ENCODE results near the gene ATP5ME. TPM values are rescaled to one million over a fixed set of nuclear protein-coding genes. Genes with fewer than 3 reads are reported as not detected.

Gene ATP5ME
- total and polyA plus RNA-seq, 2 of the 13 experiments (the other 11 are each of a cell fraction or from before 2014, with no cell fraction given), result 305 to 753 TPM

DNA sequence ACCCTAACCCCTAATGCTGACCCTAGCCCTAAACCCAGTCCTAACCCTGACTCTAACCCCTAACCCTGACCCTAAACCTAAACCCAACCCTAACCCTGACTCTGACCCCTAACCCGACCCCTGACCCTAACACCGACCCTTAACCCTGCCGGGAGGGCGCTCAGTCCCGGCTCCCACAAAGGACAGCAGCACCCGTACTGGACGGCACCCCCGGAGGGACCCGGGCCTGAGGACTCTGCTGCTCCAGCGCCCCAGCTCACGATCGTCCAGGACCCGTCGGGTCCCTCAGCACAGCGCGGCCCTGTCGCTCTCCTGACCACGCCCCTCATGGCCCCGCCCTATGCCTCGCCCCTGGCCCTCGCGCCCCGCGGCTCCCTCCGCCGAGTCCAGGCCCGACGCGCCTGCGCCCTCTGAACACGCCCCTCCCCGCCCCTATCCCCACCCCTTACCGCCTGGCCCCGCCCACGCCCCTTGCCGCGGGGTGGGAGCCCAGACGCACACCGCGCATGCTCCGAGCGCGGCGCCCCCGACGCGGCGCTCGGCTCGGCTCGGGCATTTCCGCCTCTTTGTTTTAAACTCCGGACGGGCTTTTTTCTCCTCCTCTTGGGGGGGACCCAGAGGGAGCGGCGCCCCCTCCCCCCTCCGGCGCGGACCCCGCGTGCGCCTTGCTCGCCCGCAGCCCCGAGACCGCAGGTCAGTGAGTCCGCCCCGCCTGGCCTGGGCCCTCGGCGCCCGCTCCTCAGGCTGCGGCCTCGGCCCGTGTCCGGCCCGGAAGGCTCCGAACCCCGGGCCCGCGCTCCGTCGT is 31.4 kb upstream of the ATP5ME start, which contains the start of gene PCGF3 (continued):
- 0 out of 2 replicates have a peak, but pooled peaks have one; percentile 9 for TF ChIP-seq FOXO1 (CRISPR knock-in tag; IDR thresholded peaks at IDR 0.05)
- no peak for TF ChIP-seq RFX3 (CRISPR knock-in tag; IDR thresholded peaks at IDR 0.05)
- TF ChIP-seq ZFP1 (CRISPR knock-in tag; IDR thresholded peaks at IDR 0.05), result no peak
- TF ChIP-seq ZBTB42 (CRISPR knock-in tag; IDR thresholded peaks at IDR 0.05), result no peak
- TF ChIP-seq POLR2AphosphoS2 (IDR thresholded peaks at IDR 0.05; ENCODE audit: low read depth, low read length), result no peak
- no peak for TF ChIP-seq HMGA1 (CRISPR knock-in tag; conservative IDR thresholded peaks at IDR 0.05)
- TF ChIP-seq FIP1L1 (IDR thresholded peaks at IDR 0.05; ENCODE audit: borderline replicate concordance, insufficient read depth, low read depth, low read length), result no peak
- TF ChIP-seq ATM (IDR thresholded peaks at IDR 0.05; ENCODE audit: borderline replicate concordance), result no peak
- no peak for TF ChIP-seq ZUFSP (CRISPR knock-in tag; IDR thresholded peaks at IDR 0.05; ENCODE audit: borderline replicate concordance)
- no peak; the same call in 1 of the 2 replicates for TF ChIP-seq KDM5B (CRISPR knock-in tag; IDR thresholded peaks at IDR 0.05; ENCODE audit: borderline replicate concordance)
- TF ChIP-seq, protein P1, sequence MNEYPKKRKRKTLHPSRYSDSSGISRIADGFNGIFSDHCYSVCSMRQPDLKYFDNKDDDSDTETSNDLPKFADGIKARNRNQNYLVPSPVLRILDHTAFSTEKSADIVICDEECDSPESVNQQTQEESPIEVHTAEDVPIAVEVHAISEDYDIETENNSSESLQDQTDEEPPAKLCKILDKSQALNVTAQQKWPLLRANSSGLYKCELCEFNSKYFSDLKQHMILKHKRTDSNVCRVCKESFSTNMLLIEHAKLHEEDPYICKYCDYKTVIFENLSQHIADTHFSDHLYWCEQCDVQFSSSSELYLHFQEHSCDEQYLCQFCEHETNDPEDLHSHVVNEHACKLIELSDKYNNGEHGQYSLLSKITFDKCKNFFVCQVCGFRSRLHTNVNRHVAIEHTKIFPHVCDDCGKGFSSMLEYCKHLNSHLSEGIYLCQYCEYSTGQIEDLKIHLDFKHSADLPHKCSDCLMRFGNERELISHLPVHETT (CRISPR knock-in tag; conservative IDR thresholded peaks at IDR 0.05), result no peak
- TF ChIP-seq ZNF282 (IDR thresholded peaks at IDR 0.05; ENCODE audit: partially characterized antibody), result no peak
- TF ChIP-seq ZNF782 (CRISPR knock-in tag; IDR thresholded peaks at IDR 0.05; ENCODE audit: borderline replicate concordance), result no peak
- no peak for TF ChIP-seq DNMT3B (CRISPR knock-in tag; conservative IDR thresholded peaks at IDR 0.05)
- TF ChIP-seq, protein P2, sequence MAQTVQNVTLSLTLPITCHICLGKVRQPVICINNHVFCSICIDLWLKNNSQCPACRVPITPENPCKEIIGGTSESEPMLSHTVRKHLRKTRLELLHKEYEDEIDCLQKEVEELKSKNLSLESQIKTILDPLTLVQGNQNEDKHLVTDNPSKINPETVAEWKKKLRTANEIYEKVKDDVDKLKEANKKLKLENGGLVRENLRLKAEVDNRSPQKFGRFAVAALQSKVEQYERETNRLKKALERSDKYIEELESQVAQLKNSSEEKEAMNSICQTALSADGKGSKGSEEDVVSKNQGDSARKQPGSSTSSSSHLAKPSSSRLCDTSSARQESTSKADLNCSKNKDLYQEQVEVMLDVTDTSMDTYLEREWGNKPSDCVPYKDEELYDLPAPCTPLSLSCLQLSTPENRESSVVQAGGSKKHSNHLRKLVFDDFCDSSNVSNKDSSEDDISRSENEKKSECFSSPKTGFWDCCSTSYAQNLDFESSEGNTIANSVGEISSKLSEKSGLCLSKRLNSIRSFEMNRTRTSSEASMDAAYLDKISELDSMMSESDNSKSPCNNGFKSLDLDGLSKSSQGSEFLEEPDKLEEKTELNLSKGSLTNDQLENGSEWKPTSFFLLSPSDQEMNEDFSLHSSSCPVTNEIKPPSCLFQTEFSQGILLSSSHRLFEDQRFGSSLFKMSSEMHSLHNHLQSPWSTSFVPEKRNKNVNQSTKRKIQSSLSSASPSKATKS (CRISPR knock-in tag; IDR thresholded peaks at IDR 0.05), result no peak
- TF ChIP-seq AHR (CRISPR knock-in tag; IDR thresholded peaks at IDR 0.05), result no peak
- TF ChIP-seq DR1 (CRISPR knock-in tag; IDR thresholded peaks at IDR 0.05), result no peak
- TF ChIP-seq RCOR2 (CRISPR knock-in tag; IDR thresholded peaks at IDR 0.05), result no peak
- no peak for TF ChIP-seq ISX (CRISPR knock-in tag; conservative IDR thresholded peaks at IDR 0.05)
- TF ChIP-seq SPEN (CRISPR knock-in tag; IDR thresholded peaks at IDR 0.05; ENCODE audit: low read depth), result no peak; the same call in 1 of the 2 replicates
- TF ChIP-seq FOSL1 (CRISPR knock-in tag; IDR thresholded peaks at IDR 0.05; ENCODE audit: borderline replicate concordance), result no peak
- no peak for TF ChIP-seq ZNF10 (CRISPR knock-in tag; IDR thresholded peaks at IDR 0.05; ENCODE audit: borderline replicate concordance, low read depth)
- TF ChIP-seq ZNF746 (CRISPR knock-in tag; IDR thresholded peaks at IDR 0.05), result no peak; the same call in 1 of the 2 replicates
- TF ChIP-seq ZFP36 (IDR thresholded peaks at IDR 0.05; ENCODE audit: borderline replicate concordance, low read depth, low read length, partially characterized antibody), result no peak
- TF ChIP-seq ZMYM2 (CRISPR knock-in tag; IDR thresholded peaks at IDR 0.05), result 0 out of 2 replicates have a peak, but pooled peaks have one; percentile 21

All from HepG2 (cell line).